Activated naive CD8-positive, alpha-beta T cell treated with anti-CD3 and anti-CD28 coated beads, Interleukin-2, amount 10 ng/mL, durations not matched to agents 7 days and 5 days (primary cell): ENCODE measurements around the gene NPIPA5. TPM values are rescaled to one million over a fixed set of nuclear protein-coding genes. Genes with fewer than 3 reads are reported as not detected.
"Not testable (repeated sequence)": the region's sequence is repeated elsewhere in the genome, so short reads cannot be mapped to it uniquely, and the experiment has no call there.

Experiments
- ATAC-seq: fragments of 150-1000 bp; cut with Tn5 transposase; one replicate; pipeline ENCODE4 v1.10.0; 2021; ENCODE audit warnings: low read depth, moderate library complexity
- POLR2A ChIA-PET: fragments of 350-600 bp; sonication (Branson Sonifier 250); formaldehyde crosslinking; loops from one replicate; lab custom pipeline; 2021; ENCODE audit warnings: antibody characterized with exemption; lab: Charles Lee
- DNase-seq: peaks from one replicate; pipeline ENCODE4 v3.0.0; 2021
- H3K27ac Mint-ChIP-seq: one replicate; pipeline ENCODE4 v1.8.0; 2022; ENCODE audit warnings: mild to moderate bottlenecking, mixed read lengths
- H3K27me3 Mint-ChIP-seq: one replicate; pipeline ENCODE4 v1.8.0; 2022; ENCODE audit warnings: mild to moderate bottlenecking, moderate library complexity, mixed read lengths
- H3K36me3 Mint-ChIP-seq: one replicate; pipeline ENCODE4 v1.8.0; 2021; ENCODE audit warnings: mild to moderate bottlenecking, mixed read lengths
- H3K4me1 Mint-ChIP-seq: one replicate; pipeline ENCODE4 v1.8.0; 2021; ENCODE audit warnings: mixed read lengths
- H3K4me3 Mint-ChIP-seq: one replicate; pipeline ENCODE4 v1.8.0; 2022; ENCODE audit warnings: mild to moderate bottlenecking, moderate library complexity, mixed read lengths
- H3K9me3 Mint-ChIP-seq: one replicate; pipeline ENCODE4 v1.8.0; 2021; ENCODE audit warnings: mixed read lengths
- total RNA-seq, 2 experiments: library from RNA; stranded (reverse); gene quantifications; one replicate each; pipeline ENCODE4 v1.2.3, GENCODE V29; 2021

The NPIPA5 gene
- total RNA-seq, 2 experiments from 2014 or later: 25.5 TPM

GRCh38 chr16:15352852-15353251, 25.2 kb downstream of the NPIPA5 start:
- H3K27me3 Mint-ChIP-seq, H3K4me3 Mint-ChIP-seq, ATAC-seq, H3K9me3 Mint-ChIP-seq, H3K36me3 Mint-ChIP-seq, DNase-seq, H3K27ac Mint-ChIP-seq, H3K4me1 Mint-ChIP-seq, POLR2A ChIA-PET: not testable (repeated sequence)

- ATAC-seq, H3K4me1 Mint-ChIP-seq, DNase-seq, H3K27ac Mint-ChIP-seq, H3K4me3 Mint-ChIP-seq, POLR2A ChIA-PET, H3K9me3 Mint-ChIP-seq, H3K27me3 Mint-ChIP-seq, H3K36me3 Mint-ChIP-seq: not testable (repeated sequence)
Measured at GRCh38 chr16:15351745-15352144, 26.3 kb downstream of the NPIPA5 start.

GRCh38 chr16:15351251-15351650, 26.8 kb downstream of the NPIPA5 start:
- H3K36me3 Mint-ChIP-seq, H3K4me3 Mint-ChIP-seq, DNase-seq, H3K27ac Mint-ChIP-seq, H3K27me3 Mint-ChIP-seq, POLR2A ChIA-PET, H3K4me1 Mint-ChIP-seq, H3K9me3 Mint-ChIP-seq, ATAC-seq: not testable (repeated sequence)

GRCh38 chr16:15348721-15349120, 29.4 kb downstream of the NPIPA5 start:
- H3K36me3 Mint-ChIP-seq, H3K4me1 Mint-ChIP-seq, H3K9me3 Mint-ChIP-seq, DNase-seq, H3K27ac Mint-ChIP-seq, POLR2A ChIA-PET, H3K27me3 Mint-ChIP-seq, ATAC-seq, H3K4me3 Mint-ChIP-seq: not testable (repeated sequence)

GRCh38 chr16:15342337-15342736, 35.8 kb downstream of the NPIPA5 start:
- H3K36me3 Mint-ChIP-seq, H3K4me1 Mint-ChIP-seq, H3K27ac Mint-ChIP-seq, H3K9me3 Mint-ChIP-seq, DNase-seq, H3K27me3 Mint-ChIP-seq, H3K4me3 Mint-ChIP-seq, POLR2A ChIA-PET, ATAC-seq: not testable (repeated sequence)

- H3K4me3 Mint-ChIP-seq, DNase-seq, ATAC-seq, H3K27ac Mint-ChIP-seq, H3K4me1 Mint-ChIP-seq, H3K9me3 Mint-ChIP-seq, H3K27me3 Mint-ChIP-seq, POLR2A ChIA-PET, H3K36me3 Mint-ChIP-seq: not testable (repeated sequence)
Measured at GRCh38 chr16:15338986-15339385, 39.1 kb downstream of the NPIPA5 start.

GRCh38 chr16:15337974-15338605, 40.0 kb downstream of the NPIPA5 start:
- H3K27ac Mint-ChIP-seq, H3K36me3 Mint-ChIP-seq, DNase-seq, H3K4me3 Mint-ChIP-seq, H3K27me3 Mint-ChIP-seq, H3K4me1 Mint-ChIP-seq, POLR2A ChIA-PET, H3K9me3 Mint-ChIP-seq, ATAC-seq: not testable (repeated sequence)

GRCh38 chr16:15335609-15336008, 42.5 kb downstream of the NPIPA5 start:
- H3K4me1 Mint-ChIP-seq, POLR2A ChIA-PET, DNase-seq, ATAC-seq, H3K36me3 Mint-ChIP-seq, H3K9me3 Mint-ChIP-seq, H3K27ac Mint-ChIP-seq, H3K27me3 Mint-ChIP-seq, H3K4me3 Mint-ChIP-seq: not testable (repeated sequence)

GRCh38 chr16:15333969-15334368, 44.1 kb downstream of the NPIPA5 start:
- POLR2A ChIA-PET, DNase-seq, H3K36me3 Mint-ChIP-seq, H3K27ac Mint-ChIP-seq, H3K4me1 Mint-ChIP-seq, H3K27me3 Mint-ChIP-seq, ATAC-seq, H3K4me3 Mint-ChIP-seq, H3K9me3 Mint-ChIP-seq: not testable (repeated sequence)

GRCh38 chr16:15330978-15331377, 47.1 kb downstream of the NPIPA5 start:
- H3K4me1 Mint-ChIP-seq, H3K9me3 Mint-ChIP-seq, ATAC-seq, H3K36me3 Mint-ChIP-seq, POLR2A ChIA-PET, H3K4me3 Mint-ChIP-seq, H3K27ac Mint-ChIP-seq, DNase-seq, H3K27me3 Mint-ChIP-seq: not testable (repeated sequence)

- POLR2A ChIA-PET, H3K4me3 Mint-ChIP-seq, H3K27ac Mint-ChIP-seq, H3K27me3 Mint-ChIP-seq, H3K9me3 Mint-ChIP-seq, DNase-seq, ATAC-seq, H3K4me1 Mint-ChIP-seq, H3K36me3 Mint-ChIP-seq: not testable (repeated sequence)
Measured at GRCh38 chr16:15324954-15325353, 53.1 kb downstream of the NPIPA5 start.

- H3K4me1 Mint-ChIP-seq, H3K27ac Mint-ChIP-seq, H3K4me3 Mint-ChIP-seq: not testable (repeated sequence)
Measured at GRCh38 chr16:15323373-15323772, 54.7 kb downstream of the NPIPA5 start.

GRCh38 chr16:15321221-15321620, 56.9 kb downstream of the NPIPA5 start:
- not testable (repeated sequence) for H3K9me3 Mint-ChIP-seq, H3K36me3 Mint-ChIP-seq, ATAC-seq

More at GRCh38 chr16:15323373-15323772, 54.7 kb downstream of the NPIPA5 start:
- ATAC-seq, DNase-seq, POLR2A ChIA-PET, H3K9me3 Mint-ChIP-seq, H3K27me3 Mint-ChIP-seq, H3K36me3 Mint-ChIP-seq: not testable (repeated sequence)

GRCh38 chr16:15314562-15314961, 63.5 kb downstream of the NPIPA5 start:
- H3K27me3 Mint-ChIP-seq, ATAC-seq, H3K27ac Mint-ChIP-seq, H3K36me3 Mint-ChIP-seq, POLR2A ChIA-PET, H3K4me1 Mint-ChIP-seq, DNase-seq, H3K9me3 Mint-ChIP-seq, H3K4me3 Mint-ChIP-seq: not testable (repeated sequence)

More at GRCh38 chr16:15321221-15321620, 56.9 kb downstream of the NPIPA5 start:
- H3K4me1 Mint-ChIP-seq, H3K27ac Mint-ChIP-seq, H3K4me3 Mint-ChIP-seq, H3K27me3 Mint-ChIP-seq, DNase-seq, POLR2A ChIA-PET: not testable (repeated sequence)
